LHCN-M2 (cell line): ENCODE results near the gene FHL3. TPM values are rescaled to one million over a fixed set of nuclear protein-coding genes. Genes with fewer than 3 reads are reported as not detected.
"Not testable (repeated sequence)": the region's sequence is repeated elsewhere in the genome, so short reads cannot be mapped to it uniquely, and the experiment has no call there.

Experiments
- DNase-seq: peaks from one replicate; pipeline ENCODE4 v3.0.0-alpha.2; 2012; ENCODE audit warnings: low read depth
- total RNA-seq: library from RNA; depleted of rRNA; stranded (reverse); fragments of >200 nt; gene quantifications from 2 replicates; pipeline ENCODE4 v1.2.3, GENCODE V29; 2014

FHL3 gene
- total RNA-seq, 1 experiment from 2014 or later, result 39.0 TPM

GRCh38 chr1:38034871-38035270 is 29.6 kb upstream of the FHL3 start:
- no peak for DNase-seq

- not testable (repeated sequence) for DNase-seq
These were observed 27.7 kb upstream of the FHL3 start for GRCh38 chr1:38032992-38033391.

GRCh38 chr1:38031513-38031866 is 26.2 kb upstream of the FHL3 start:
- no peak for DNase-seq

GRCh38 chr1:38030596-38031512 is 25.5 kb upstream of the FHL3 start:
- no peak for DNase-seq

GRCh38 chr1:38029685-38030511 is 24.6 kb upstream of the FHL3 start:
- DNase-seq, result peak; percentile 77

- DNase-seq, result no peak
These were observed 23.9 kb upstream of the FHL3 start for GRCh38 chr1:38029081-38029681.

GRCh38 chr1:38028671-38029070 is 23.4 kb upstream of the FHL3 start:
- DNase-seq, result no peak

GRCh38 chr1:38028105-38028591 is 22.8 kb upstream of the FHL3 start:
- DNase-seq, result peak; percentile 62

GRCh38 chr1:38027201-38028104 is 22.1 kb upstream of the FHL3 start:
- no peak for DNase-seq

- DNase-seq, result peak; percentile 56
These were observed 21.4 kb upstream of the FHL3 start for GRCh38 chr1:38026592-38027200.

GRCh38 chr1:38025664-38026063 is 20.4 kb upstream of the FHL3 start:
- no peak for DNase-seq

GRCh38 chr1:38025233-38025632 is 19.9 kb upstream of the FHL3 start:
- DNase-seq, result no peak

GRCh38 chr1:38022810-38023209 is 17.5 kb upstream of the FHL3 start:
- DNase-seq, result no peak

GRCh38 chr1:38021969-38022368 is 16.7 kb upstream of the FHL3 start:
- DNase-seq, result no peak

GRCh38 chr1:38020396-38020795 is 15.1 kb upstream of the FHL3 start:
- DNase-seq, result peak; percentile 88

GRCh38 chr1:38018864-38019343 is 13.6 kb upstream of the FHL3 start:
- peak; percentile 58 for DNase-seq

GRCh38 chr1:38015978-38016725 is 10.8 kb upstream of the FHL3 start:
- no peak for DNase-seq

- DNase-seq, result no peak
These were observed 9.6 kb upstream of the FHL3 start for GRCh38 chr1:38014724-38015424.

GRCh38 chr1:38014171-38014570 is 8.9 kb upstream of the FHL3 start:
- DNase-seq, result no peak
